ENCODE data around the gene PNCK.

PNCK gene

DNA sequence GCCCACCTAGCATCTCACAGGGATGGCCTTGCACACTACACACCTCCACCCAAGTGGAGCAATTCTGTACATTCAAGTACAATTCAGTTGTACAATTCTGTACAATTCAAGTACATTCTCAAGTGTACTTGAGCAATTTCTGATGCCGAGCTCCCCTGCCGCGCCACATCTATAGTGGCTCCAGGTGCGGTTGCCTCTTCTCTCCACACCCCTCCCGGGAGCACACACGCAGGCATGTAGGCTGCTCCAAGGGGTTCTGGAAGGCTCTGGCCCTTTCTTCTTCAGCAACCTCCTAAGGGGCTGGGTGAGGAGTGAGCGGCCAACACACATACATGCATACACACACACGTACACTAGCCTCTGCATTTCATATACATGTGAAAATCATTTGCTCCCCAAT, 45.5 kb downstream of the PNCK start:
- TF ChIP-seq JUND (IDR thresholded peaks at IDR 0.05; ENCODE audit: low read depth) = no peak
- in situ Hi-C loops (cut with HindIII; ENCODE audit: low pct_unique_long_range_greater_than_20kb, low sequenced_read_pairs) = no loop called here
- DNase-seq (ENCODE audit: low read depth in 1 of 2, low spot score in 1 of 2) = no peak

DNA sequence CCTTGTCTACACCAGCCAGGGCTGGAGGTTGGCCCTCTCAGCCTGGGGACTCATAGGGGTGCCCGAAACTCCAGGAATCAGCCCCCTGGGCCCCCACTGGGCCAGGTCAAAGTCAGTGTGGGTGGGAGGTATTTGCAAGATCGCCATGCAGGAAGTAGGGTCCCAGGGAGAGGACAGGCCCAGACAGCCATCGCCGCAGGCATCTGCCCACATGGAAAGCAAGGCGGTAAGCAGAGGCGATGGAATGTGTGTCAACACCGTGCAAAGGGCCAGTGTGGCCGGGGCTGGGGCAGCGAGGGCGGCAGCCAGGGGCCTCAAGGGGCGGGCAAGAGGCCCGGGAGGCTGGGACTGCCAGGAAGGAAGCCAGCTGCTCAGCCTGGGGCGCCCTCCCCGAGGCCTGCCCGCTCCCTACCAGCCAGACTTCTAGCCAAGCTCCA, 45.9 kb downstream of the PNCK start:
- TF ChIP-seq JUND (IDR thresholded peaks at IDR 0.05; ENCODE audit: low read depth) = no peak
- in situ Hi-C loops (cut with HindIII; ENCODE audit: low pct_unique_long_range_greater_than_20kb, low sequenced_read_pairs) = no loop called here
- DNase-seq (ENCODE audit: low read depth in 1 of 2, low spot score in 1 of 2) = no peak

DNA sequence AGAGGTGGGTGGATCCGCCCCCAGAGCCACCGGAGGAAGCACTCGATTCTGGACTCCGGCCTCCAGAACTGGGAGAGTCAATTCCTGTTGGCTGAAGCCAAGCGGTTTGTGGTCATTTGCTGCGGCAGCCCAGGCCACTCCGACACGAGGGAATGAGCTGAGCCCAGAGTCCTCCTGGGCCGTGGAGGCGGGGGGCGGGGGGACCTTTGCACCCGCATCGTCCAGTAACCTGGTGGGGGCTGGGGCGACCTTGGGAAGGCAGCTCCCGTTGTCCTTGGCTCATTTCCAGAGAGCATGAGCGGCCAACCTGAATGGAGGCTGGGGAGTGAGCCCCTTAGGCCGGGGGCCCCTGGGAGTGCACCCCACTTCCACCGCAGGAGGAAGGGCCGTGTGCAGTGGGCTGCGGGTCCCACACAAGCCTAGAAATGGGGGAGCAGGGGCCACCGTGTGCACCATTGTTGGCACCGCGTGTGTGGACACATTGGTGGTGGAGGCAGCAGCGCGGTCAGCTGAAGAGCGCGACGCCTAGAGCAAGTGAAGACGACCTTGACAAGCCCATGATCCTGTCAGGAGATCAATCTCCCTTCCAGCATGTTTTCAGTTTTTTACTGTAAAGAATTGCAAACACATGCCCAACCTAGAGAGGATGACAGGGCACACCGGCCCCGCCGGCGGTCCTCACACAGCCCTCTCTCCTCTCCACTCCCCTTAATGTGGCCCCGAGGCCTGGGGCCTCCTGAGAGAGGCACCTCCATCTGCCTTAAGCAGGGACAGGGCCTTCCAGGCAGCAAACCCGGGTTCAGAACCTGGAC, 46.5 kb downstream of the PNCK start:
- in situ Hi-C loops (cut with HindIII; ENCODE audit: low pct_unique_long_range_greater_than_20kb, low sequenced_read_pairs) = no loop called here
- no peak for DNase-seq (ENCODE audit: low read depth in 1 of 2, low spot score in 1 of 2)
- TF ChIP-seq JUND (IDR thresholded peaks at IDR 0.05; ENCODE audit: low read depth) = no peak

DNA sequence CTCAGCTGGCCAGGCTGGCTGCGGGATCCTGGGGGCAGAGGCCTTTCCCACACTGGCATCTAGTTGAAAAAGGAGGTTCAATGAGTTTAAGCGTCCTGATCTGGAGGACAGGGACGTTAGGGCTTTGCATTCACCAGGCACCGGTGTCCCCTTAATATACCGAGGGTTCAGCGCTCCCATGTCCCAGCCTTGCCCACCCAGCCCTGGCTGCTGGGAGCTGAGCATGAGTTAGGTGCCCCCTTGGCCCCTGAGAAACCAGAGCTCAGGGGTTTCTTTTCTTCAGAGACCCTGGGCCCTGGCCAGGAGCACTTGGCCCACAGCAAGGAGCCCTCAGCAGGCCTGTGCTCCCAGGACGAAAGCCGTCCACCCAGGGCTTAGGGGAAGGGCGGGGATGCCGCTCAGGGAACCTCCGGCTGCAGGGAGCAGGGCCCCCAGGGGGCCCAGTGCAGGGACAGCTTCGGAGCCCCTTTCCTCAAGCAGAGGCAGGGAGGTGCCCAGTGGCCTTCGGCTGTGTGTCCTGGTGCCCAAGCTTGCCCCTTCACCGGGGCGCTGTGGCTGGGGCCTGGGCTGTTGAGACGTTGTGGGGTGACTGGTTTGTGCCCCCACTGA, 47.5 kb downstream of the PNCK start:
- in situ Hi-C loops (cut with HindIII; ENCODE audit: low pct_unique_long_range_greater_than_20kb, low sequenced_read_pairs) = no loop called here
- no peak for TF ChIP-seq JUND (IDR thresholded peaks at IDR 0.05; ENCODE audit: low read depth)
- DNase-seq (ENCODE audit: low read depth in 1 of 2, low spot score in 1 of 2) = no peak

DNA sequence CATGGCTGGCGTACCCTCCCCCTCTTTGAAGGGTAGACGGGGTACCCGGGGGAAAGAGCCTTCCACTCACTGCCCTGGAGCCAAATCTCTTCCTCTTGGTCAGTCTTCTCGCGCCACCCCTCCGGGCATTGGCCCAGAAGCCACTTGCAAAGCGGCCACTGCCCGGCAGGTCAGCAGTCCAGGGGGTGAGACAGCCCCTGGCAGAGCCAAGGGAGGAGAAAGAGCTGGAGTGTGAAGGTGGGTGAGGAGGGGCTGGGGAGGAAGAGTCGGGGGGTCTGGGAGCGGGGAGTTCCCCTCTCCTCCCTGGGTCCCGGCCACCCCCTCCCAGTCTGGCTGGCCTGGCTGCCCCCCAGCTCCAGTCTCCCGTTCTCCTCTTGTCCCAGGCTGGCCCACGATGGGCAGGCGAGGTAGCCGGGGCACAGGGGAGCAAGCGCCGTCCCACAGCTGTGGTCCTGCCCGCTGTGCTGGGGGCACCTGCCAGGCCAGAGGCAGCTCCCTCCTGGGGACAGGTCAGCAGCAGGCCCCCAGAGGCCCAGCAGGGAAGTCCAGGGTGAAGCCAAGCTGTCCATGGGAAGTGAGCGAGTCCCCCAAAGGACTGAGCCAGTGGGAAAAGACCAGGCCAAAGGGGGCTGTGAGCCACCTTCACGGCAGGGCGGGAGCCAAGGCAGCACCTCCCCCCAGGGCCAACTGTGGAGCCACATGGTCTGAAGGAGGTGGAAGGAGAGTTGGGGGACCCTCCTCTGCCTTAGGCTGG, 48.2 kb downstream of the PNCK start:
- DNase-seq (ENCODE audit: low read depth in 1 of 2, low spot score in 1 of 2) = no peak
- in situ Hi-C loops (cut with HindIII; ENCODE audit: low pct_unique_long_range_greater_than_20kb, low sequenced_read_pairs) = no loop called here

DNA sequence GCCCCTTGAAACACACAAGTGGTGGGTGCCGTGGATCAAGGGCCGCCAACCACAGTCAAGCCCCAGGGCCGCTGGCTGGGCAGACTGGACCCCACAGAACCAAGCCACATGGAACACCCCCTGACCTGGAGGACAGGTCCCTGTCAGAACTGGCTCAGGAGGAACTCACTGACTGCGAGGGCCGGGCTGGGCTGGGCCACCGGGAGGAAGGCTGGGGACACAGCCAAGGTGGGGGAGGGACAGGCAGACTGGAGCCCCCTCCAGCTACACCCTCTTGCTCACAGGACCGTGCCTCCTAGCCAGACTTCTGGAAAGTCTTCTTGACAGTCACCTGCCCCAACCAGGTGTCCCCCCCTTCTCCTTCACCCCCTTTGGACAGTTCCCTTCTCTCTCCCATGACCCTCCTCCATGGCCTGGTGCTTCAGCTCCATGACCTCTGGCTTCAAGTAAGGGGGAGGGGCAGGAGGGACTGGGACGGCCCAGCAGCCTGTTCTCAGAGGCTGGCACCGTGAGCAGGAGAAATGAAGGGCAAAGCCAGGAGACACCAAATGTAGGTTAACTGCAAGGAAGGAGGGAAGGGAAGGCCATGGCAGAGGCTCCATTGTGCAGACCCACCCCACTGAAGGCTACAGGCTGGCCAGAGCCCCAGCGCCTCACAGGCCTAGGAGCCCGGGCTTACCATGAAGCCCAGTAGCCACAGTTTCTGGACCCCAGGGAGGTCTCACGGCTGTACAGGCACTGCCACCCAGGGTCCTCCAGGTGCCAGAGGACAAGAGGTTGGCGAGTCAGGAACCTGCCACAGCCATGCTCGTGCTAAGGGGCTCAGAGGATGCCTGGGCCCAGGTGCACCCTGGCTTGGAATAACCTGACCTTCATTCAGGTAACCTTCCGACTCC, 49.2 kb downstream of the PNCK start:
- in situ Hi-C loops (cut with HindIII; ENCODE audit: low pct_unique_long_range_greater_than_20kb, low sequenced_read_pairs) = no loop called here
- TF ChIP-seq JUND (IDR thresholded peaks at IDR 0.05; ENCODE audit: low read depth) = no peak
- DNase-seq (ENCODE audit: low read depth in 1 of 2, low spot score in 1 of 2) = no peak

More for the DNA sequence above, 48.2 kb downstream of the PNCK start:
- TF ChIP-seq JUND (IDR thresholded peaks at IDR 0.05; ENCODE audit: low read depth) = no peak

DNA sequence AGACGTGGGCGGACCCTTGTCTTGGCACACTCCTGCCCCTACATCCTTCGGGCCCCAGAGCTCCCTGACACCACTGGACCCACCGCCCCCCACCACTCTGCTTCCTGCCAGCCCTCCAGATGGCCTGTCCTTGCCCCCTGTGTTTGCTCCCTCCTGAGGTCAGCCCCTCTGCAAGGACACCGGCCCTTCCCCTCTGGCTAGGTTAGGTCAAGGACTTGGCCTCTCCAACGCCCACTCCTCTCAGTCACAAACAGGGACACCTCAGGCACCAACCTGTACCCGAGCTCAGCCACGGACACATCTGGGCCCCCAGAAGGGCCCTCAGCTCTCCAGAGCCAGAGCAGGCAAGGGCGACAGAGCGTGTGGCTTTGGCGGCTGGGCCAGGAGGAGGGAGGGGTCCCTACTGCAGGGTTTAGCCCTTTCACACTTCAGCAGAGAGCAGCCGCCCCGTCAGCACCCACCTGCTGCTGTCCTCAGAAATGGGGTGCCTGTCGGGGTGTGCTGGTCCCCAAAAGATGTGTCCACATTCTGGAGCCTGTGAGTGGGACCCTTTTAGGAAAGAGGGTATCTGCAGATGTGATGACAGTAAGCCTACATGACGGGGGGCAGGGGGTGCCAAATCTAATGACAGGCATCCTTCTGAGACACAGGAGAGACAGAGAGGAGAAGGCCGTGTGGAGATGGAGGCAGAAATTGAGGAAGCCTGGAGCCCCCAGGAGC, 50.1 kb downstream of the PNCK start:
- no peak for DNase-seq (ENCODE audit: low read depth in 1 of 2, low spot score in 1 of 2)
- no peak for TF ChIP-seq JUND (IDR thresholded peaks at IDR 0.05; ENCODE audit: low read depth)
- in situ Hi-C loops (cut with HindIII; ENCODE audit: low pct_unique_long_range_greater_than_20kb, low sequenced_read_pairs) = no loop called here

DNA sequence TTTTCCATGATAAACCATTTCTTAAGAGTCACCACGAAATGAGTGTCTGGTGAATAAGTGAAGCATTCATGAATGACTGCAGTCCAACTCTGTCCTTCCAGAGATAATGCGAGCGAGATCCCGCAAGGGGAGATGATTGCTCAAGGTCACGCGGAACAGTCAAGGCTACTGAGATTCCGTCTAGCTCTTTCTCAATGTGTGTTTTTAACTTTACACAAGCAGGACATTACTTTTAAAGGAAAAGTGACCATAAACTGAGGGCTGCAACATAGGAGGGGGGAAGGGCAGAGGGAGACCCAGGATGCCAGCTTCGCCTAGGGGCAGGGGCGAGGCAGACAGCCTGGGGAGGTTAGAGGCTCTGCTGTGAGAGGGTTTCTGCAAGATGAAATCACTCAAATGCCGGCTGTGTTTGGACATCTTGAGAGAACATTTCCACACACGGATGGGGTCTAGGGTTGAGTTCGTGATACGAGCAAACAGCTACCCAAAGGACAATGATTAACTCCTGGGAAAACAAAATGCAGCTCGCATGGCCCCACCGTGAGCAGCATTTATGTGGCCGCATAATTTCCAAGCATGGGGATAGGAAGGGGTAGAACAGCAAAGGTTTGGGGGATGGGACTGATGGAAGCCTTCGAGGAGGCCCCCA, 50.8 kb downstream of the PNCK start:
- no peak for DNase-seq (ENCODE audit: low read depth in 1 of 2, low spot score in 1 of 2)
- TF ChIP-seq JUND (IDR thresholded peaks at IDR 0.05; ENCODE audit: low read depth) = no peak
- in situ Hi-C loops (cut with HindIII; ENCODE audit: low pct_unique_long_range_greater_than_20kb, low sequenced_read_pairs) = no loop called here

DNA sequence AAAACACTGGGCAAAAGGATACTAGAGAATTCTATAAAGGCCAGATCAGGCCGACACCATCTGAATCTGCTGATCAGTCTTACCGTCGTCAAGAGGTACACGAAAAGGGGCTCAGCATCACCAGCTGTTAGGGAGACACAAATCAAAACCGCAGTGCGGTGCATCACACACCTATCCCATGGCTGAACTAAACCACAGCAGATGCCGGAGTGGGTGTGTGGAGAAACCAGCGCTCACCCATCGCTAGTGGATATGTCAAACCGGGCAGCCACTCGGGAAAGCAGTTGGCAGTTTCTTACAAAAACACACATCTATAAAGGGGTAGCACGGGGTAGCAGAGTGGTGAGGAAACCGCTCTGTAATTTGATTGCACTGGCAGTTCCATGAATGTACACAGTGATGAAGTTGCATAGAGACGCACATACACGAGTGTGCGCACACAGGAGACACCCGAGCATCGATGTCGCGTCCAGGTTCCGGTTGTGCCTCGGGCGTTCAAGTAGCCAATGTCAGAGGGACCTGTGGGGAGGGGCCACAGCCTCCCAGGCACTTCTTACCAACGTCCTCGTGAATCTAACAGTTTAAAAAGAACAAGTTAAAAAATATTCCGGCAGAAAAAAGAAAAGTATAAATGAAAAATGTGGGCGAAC, 51.5 kb downstream of the PNCK start:
- in situ Hi-C loops (cut with HindIII; ENCODE audit: low pct_unique_long_range_greater_than_20kb, low sequenced_read_pairs) = no loop called here
- TF ChIP-seq JUND (IDR thresholded peaks at IDR 0.05; ENCODE audit: low read depth) = no peak
- no peak for DNase-seq (ENCODE audit: low read depth in 1 of 2, low spot score in 1 of 2)

DNA sequence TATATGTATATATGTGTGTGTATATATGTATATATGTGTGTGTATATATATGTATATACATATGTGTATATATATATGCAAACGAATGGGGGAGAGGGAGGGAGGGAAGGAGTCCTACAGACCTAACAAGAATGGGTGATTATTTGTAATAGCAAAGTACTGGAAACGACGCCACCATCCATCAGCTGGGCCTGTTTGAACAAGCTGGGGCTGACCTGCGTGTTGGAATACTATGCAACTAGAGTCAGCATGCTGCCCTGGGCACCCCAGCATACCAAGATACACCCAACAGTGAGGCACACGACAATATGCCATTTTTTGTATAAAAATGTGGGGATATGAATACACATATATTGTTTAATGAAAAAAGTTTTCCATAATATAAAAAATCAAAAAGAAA, 53.0 kb downstream of the PNCK start:
- in situ Hi-C loops (cut with HindIII; ENCODE audit: low pct_unique_long_range_greater_than_20kb, low sequenced_read_pairs) = no loop called here
- no peak for DNase-seq (ENCODE audit: low read depth in 1 of 2, low spot score in 1 of 2)
- TF ChIP-seq JUND (IDR thresholded peaks at IDR 0.05; ENCODE audit: low read depth) = no peak

All from T47D (cell line).